Omental fat pad (tissue), 4 donors: Measurements from ENCODE around the gene SNX21. TPM values are rescaled to one million over a fixed set of nuclear protein-coding genes. Genes with fewer than 3 reads are reported as not detected.
A peak's percentile ranks its signal among the peaks of the same experiment; 100 is the strongest.
"Not testable (repeated sequence)": the region's sequence is repeated elsewhere in the genome, so short reads cannot be mapped to it uniquely, and the experiment has no call there.

Source experiments
- ATAC-seq: fragments of 150-250 bp; one replicate; pipeline ENCODE4 v1.9.1; 2016; ENCODE audit warnings: mild to moderate bottlenecking, moderate library complexity; ENCODE audit not compliant: low FRiP score
- DNase-seq: peaks from one replicate; pipeline ENCODE4 v3.0.0-alpha.2; 2019; ENCODE audit warnings: low spot score
- CTCF ChIP-seq, 3 donors: fragments of 450-650 bp; IDR thresholded peaks; one replicate each; pipeline ENCODE4 v1.5.1; 2016 to 2017; ENCODE audit warnings: antibody characterized with exemption in 3 of 3, mild to moderate bottlenecking in 3 of 3, moderate library complexity in 2 of 3
- total RNA-seq, 4 donors: library from RNA; depleted of rRNA; stranded (reverse); fragments of >200 nt; gene quantifications; one replicate each; pipeline ENCODE4 v1.1.0, GENCODE V29; 2016

SNX21 gene
- total RNA-seq, 4 donors from 2014 or later = 42.6 to 147 (median 66.8) TPM

GRCh38 chr20:45867819-45868176, 34.2 kb downstream of the SNX21 start:
- no peak for TF ChIP-seq CTCF (IDR thresholded peaks at IDR 0.05)
- peak; percentile 37 for ATAC-seq
- no peak for DNase-seq

GRCh38 chr20:45872626-45873025, 39.0 kb downstream of the SNX21 start:
- ATAC-seq (no peak), DNase-seq (no peak)

GRCh38 chr20:45873409-45874103, 40.0 kb downstream of the SNX21 start:
- DNase-seq = no peak
- ATAC-seq = no peak
- no peak for TF ChIP-seq CTCF (IDR thresholded peaks at IDR 0.05)

More at GRCh38 chr20:45872626-45873025, 39.0 kb downstream of the SNX21 start:
- no peak for TF ChIP-seq CTCF (IDR thresholded peaks at IDR 0.05)

GRCh38 chr20:45874104-45874481, 40.5 kb downstream of the SNX21 start:
- DNase-seq, ATAC-seq: not testable (repeated sequence)

GRCh38 chr20:45874576-45874975, 41.0 kb downstream of the SNX21 start:
- no peak for DNase-seq
- no peak for TF ChIP-seq CTCF (IDR thresholded peaks at IDR 0.05)
- no peak for ATAC-seq

- ATAC-seq = no peak
- TF ChIP-seq CTCF (IDR thresholded peaks at IDR 0.05) = no peak
- DNase-seq = no peak
Measured at GRCh38 chr20:45878076-45878761, 44.6 kb downstream of the SNX21 start.

GRCh38 chr20:45880988-45881788, 47.6 kb downstream of the SNX21 start, which contains the start of gene ZSWIM1:
Gene ZSWIM1 (plus strand): TSS chr20:45881227. CDS start chr20:45882593, 1,366 bp downstream.
- TF ChIP-seq CTCF (IDR thresholded peaks at IDR 0.05) = no peak
- peak; percentile 100 for DNase-seq

More at GRCh38 chr20:45880988-45881788, 47.6 kb downstream of the SNX21 start, which contains the start of gene ZSWIM1:
- peak; percentile 90 for ATAC-seq
